ENCODE data around the gene RNF175.

RNF175 gene

GRCh38 chr4:153728151-153728550, 31.7 kb downstream of the RNF175 start:
- no peak overlapping the region for H3K4me3 ChIP-seq (ENCODE audit: insufficient read depth, low read depth, low read length, poor library complexity, severe bottlenecking)
- no peak for DNase-seq
- H3K36me3 ChIP-seq (ENCODE audit: control insufficient read depth, insufficient read depth, low read length) = no peaks in the 10 kb centered on the region
- H3K27me3 ChIP-seq (replicated peaks; ENCODE audit: control insufficient read depth, insufficient read depth, low read length, poor library complexity, severe bottlenecking) = no peaks in the 10 kb centered on the region
- H3K27ac ChIP-seq (ENCODE audit: insufficient read depth, low read length, poor library complexity, severe bottlenecking) = no peak overlapping the region
- no peaks in the 10 kb centered on the region for H3K9me3 ChIP-seq (ENCODE audit: control insufficient read depth, low read length)
- H3K4me1 ChIP-seq (ENCODE audit: control insufficient read depth, insufficient read depth, low read length, poor library complexity, severe bottlenecking) = no peaks in the 10 kb centered on the region

GRCh38 chr4:153725831-153726154, 34.0 kb downstream of the RNF175 start:
- Histone ChIP-seq H3K4me1 (ENCODE audit: control insufficient read depth, insufficient read depth, low read length, poor library complexity, severe bottlenecking) (no peaks in the 10 kb centered on the region), H3K36me3 (ENCODE audit: control insufficient read depth, insufficient read depth, low read length) (no peaks in the 10 kb centered on the region), H3K27ac (ENCODE audit: insufficient read depth, low read length, poor library complexity, severe bottlenecking) (no peak overlapping the region), H3K27me3 (replicated peaks; ENCODE audit: control insufficient read depth, insufficient read depth, low read length, poor library complexity, severe bottlenecking) (no peaks in the 10 kb centered on the region), H3K9me3 (ENCODE audit: control insufficient read depth, low read length) (no peaks in the 10 kb centered on the region), H3K4me3 (ENCODE audit: insufficient read depth, low read depth, low read length, poor library complexity, severe bottlenecking) (no peak overlapping the region)
- DNase-seq = no peak

- H3K27ac ChIP-seq (ENCODE audit: insufficient read depth, low read length, poor library complexity, severe bottlenecking) = no peak overlapping the region
- no peak for DNase-seq
- no peak overlapping the region for H3K4me3 ChIP-seq (ENCODE audit: insufficient read depth, low read depth, low read length, poor library complexity, severe bottlenecking)
- H3K4me1 ChIP-seq (ENCODE audit: control insufficient read depth, insufficient read depth, low read length, poor library complexity, severe bottlenecking) = no peaks in the 10 kb centered on the region
- no peaks in the 10 kb centered on the region for H3K27me3 ChIP-seq (replicated peaks; ENCODE audit: control insufficient read depth, insufficient read depth, low read length, poor library complexity, severe bottlenecking)
- H3K36me3 ChIP-seq (ENCODE audit: control insufficient read depth, insufficient read depth, low read length) = no peaks in the 10 kb centered on the region
- H3K9me3 ChIP-seq (ENCODE audit: control insufficient read depth, low read length) = no peaks in the 10 kb centered on the region
Observed at GRCh38 chr4:153725136-153725830, 34.5 kb downstream of the RNF175 start.

GRCh38 chr4:153724606-153725005, 35.2 kb downstream of the RNF175 start:
- Histone ChIP-seq H3K4me1 (ENCODE audit: control insufficient read depth, insufficient read depth, low read length, poor library complexity, severe bottlenecking) (no peaks in the 10 kb centered on the region), H3K4me3 (ENCODE audit: insufficient read depth, low read depth, low read length, poor library complexity, severe bottlenecking) (no peak overlapping the region), H3K36me3 (ENCODE audit: control insufficient read depth, insufficient read depth, low read length) (no peaks in the 10 kb centered on the region), H3K9me3 (ENCODE audit: control insufficient read depth, low read length) (no peaks in the 10 kb centered on the region), H3K27me3 (replicated peaks; ENCODE audit: control insufficient read depth, insufficient read depth, low read length, poor library complexity, severe bottlenecking) (no peaks in the 10 kb centered on the region), H3K27ac (ENCODE audit: insufficient read depth, low read length, poor library complexity, severe bottlenecking) (no peak overlapping the region)
- DNase-seq = no peak

GRCh38 chr4:153722036-153722435, 37.8 kb downstream of the RNF175 start:
- H3K27me3 ChIP-seq (replicated peaks; ENCODE audit: control insufficient read depth, insufficient read depth, low read length, poor library complexity, severe bottlenecking) = no peaks in the 10 kb centered on the region
- H3K36me3 ChIP-seq (ENCODE audit: control insufficient read depth, insufficient read depth, low read length) = no peaks in the 10 kb centered on the region
- no peak overlapping the region for H3K4me3 ChIP-seq (ENCODE audit: insufficient read depth, low read depth, low read length, poor library complexity, severe bottlenecking)
- no peaks in the 10 kb centered on the region for H3K9me3 ChIP-seq (ENCODE audit: control insufficient read depth, low read length)
- no peak overlapping the region for H3K27ac ChIP-seq (ENCODE audit: insufficient read depth, low read length, poor library complexity, severe bottlenecking)
- DNase-seq = no peak
- H3K4me1 ChIP-seq (ENCODE audit: control insufficient read depth, insufficient read depth, low read length, poor library complexity, severe bottlenecking) = no peaks in the 10 kb centered on the region

GRCh38 chr4:153713866-153714646, 45.8 kb downstream of the RNF175 start:
- Histone ChIP-seq H3K36me3 (ENCODE audit: control insufficient read depth, insufficient read depth, low read length) (no peaks in the 10 kb centered on the region), H3K27me3 (replicated peaks; ENCODE audit: control insufficient read depth, insufficient read depth, low read length, poor library complexity, severe bottlenecking) (no peaks in the 10 kb centered on the region), H3K9me3 (ENCODE audit: control insufficient read depth, low read length) (no peaks in the 10 kb centered on the region), H3K4me3 (ENCODE audit: insufficient read depth, low read depth, low read length, poor library complexity, severe bottlenecking) (no peak overlapping the region), H3K4me1 (ENCODE audit: control insufficient read depth, insufficient read depth, low read length, poor library complexity, severe bottlenecking) (no peaks in the 10 kb centered on the region), H3K27ac (ENCODE audit: insufficient read depth, low read length, poor library complexity, severe bottlenecking) (no peak overlapping the region)
- no peak for DNase-seq

GRCh38 chr4:153710681-153711080, 49.1 kb downstream of the RNF175 start:
- Histone ChIP-seq H3K27ac (ENCODE audit: insufficient read depth, low read length, poor library complexity, severe bottlenecking) (no peak overlapping the region), H3K4me1 (ENCODE audit: control insufficient read depth, insufficient read depth, low read length, poor library complexity, severe bottlenecking) (no peaks in the 10 kb centered on the region), H3K9me3 (ENCODE audit: control insufficient read depth, low read length) (no peaks in the 10 kb centered on the region), H3K27me3 (replicated peaks; ENCODE audit: control insufficient read depth, insufficient read depth, low read length, poor library complexity, severe bottlenecking) (no peaks in the 10 kb centered on the region), H3K4me3 (ENCODE audit: insufficient read depth, low read depth, low read length, poor library complexity, severe bottlenecking) (no peak overlapping the region), H3K36me3 (ENCODE audit: control insufficient read depth, insufficient read depth, low read length) (no peaks in the 10 kb centered on the region)
- DNase-seq = no peak

- no peak for DNase-seq
- no peak overlapping the region for H3K4me3 ChIP-seq (ENCODE audit: insufficient read depth, low read depth, low read length, poor library complexity, severe bottlenecking)
- H3K36me3 ChIP-seq (ENCODE audit: control insufficient read depth, insufficient read depth, low read length) = no peaks in the 10 kb centered on the region
- H3K27ac ChIP-seq (ENCODE audit: insufficient read depth, low read length, poor library complexity, severe bottlenecking) = no peak overlapping the region
- no peaks in the 10 kb centered on the region for H3K4me1 ChIP-seq (ENCODE audit: control insufficient read depth, insufficient read depth, low read length, poor library complexity, severe bottlenecking)
- H3K9me3 ChIP-seq (ENCODE audit: control insufficient read depth, low read length) = no peaks in the 10 kb centered on the region
- no peaks in the 10 kb centered on the region for H3K27me3 ChIP-seq (replicated peaks; ENCODE audit: control insufficient read depth, insufficient read depth, low read length, poor library complexity, severe bottlenecking)
Observed at GRCh38 chr4:153706519-153706918, 53.3 kb downstream of the RNF175 start.

- Histone ChIP-seq H3K27ac (ENCODE audit: insufficient read depth, low read length, poor library complexity, severe bottlenecking) (no peak overlapping the region), H3K36me3 (ENCODE audit: control insufficient read depth, insufficient read depth, low read length) (no peaks in the 10 kb centered on the region), H3K27me3 (replicated peaks; ENCODE audit: control insufficient read depth, insufficient read depth, low read length, poor library complexity, severe bottlenecking) (no peaks in the 10 kb centered on the region), H3K9me3 (ENCODE audit: control insufficient read depth, low read length) (no peaks in the 10 kb centered on the region), H3K4me1 (ENCODE audit: control insufficient read depth, insufficient read depth, low read length, poor library complexity, severe bottlenecking) (no peaks in the 10 kb centered on the region), H3K4me3 (ENCODE audit: insufficient read depth, low read depth, low read length, poor library complexity, severe bottlenecking) (no peak overlapping the region)
- no peak for DNase-seq
Observed at GRCh38 chr4:153705743-153706468, 53.9 kb downstream of the RNF175 start.

- DNase-seq = no peak
- Histone ChIP-seq H3K36me3 (ENCODE audit: control insufficient read depth, insufficient read depth, low read length) (no peaks in the 10 kb centered on the region), H3K4me1 (ENCODE audit: control insufficient read depth, insufficient read depth, low read length, poor library complexity, severe bottlenecking) (no peaks in the 10 kb centered on the region), H3K27me3 (replicated peaks; ENCODE audit: control insufficient read depth, insufficient read depth, low read length, poor library complexity, severe bottlenecking) (no peaks in the 10 kb centered on the region), H3K27ac (ENCODE audit: insufficient read depth, low read length, poor library complexity, severe bottlenecking) (no peak overlapping the region), H3K9me3 (ENCODE audit: control insufficient read depth, low read length) (no peaks in the 10 kb centered on the region), H3K4me3 (ENCODE audit: insufficient read depth, low read depth, low read length, poor library complexity, severe bottlenecking) (no peak overlapping the region)
Observed at GRCh38 chr4:153704522-153704921, 55.3 kb downstream of the RNF175 start.
